HCT116 (cell line): ENCODE measurements around the gene CEP112. TPM values are rescaled to one million over a fixed set of nuclear protein-coding genes. Genes with fewer than 3 reads are reported as not detected.

Source experiments
- ATAC-seq: fragments of 200-7000 bp; cut with Tn5 transposase; 2 replicates; pipeline ENCODE4 v1.9.1; 2020; ENCODE audit warnings: mild to moderate bottlenecking, moderate library complexity
- BruUV-seq: library from RNA; stranded (reverse); fragments of 400-500 nt; replicated peaks from 2 replicates; lab custom pipeline; 2021; lab: Mats Ljungman, UMichigan
- CTCF ChIA-PET: fragments of 300-600 bp; sonication (Branson Sonifier 250); formaldehyde crosslinking; loops from one replicate; lab custom pipeline; 2021; ENCODE audit warnings: antibody characterized with exemption; lab: Charles Lee
- POLR2A ChIA-PET: fragments of 300-600, 350-600 bp; sonication (Branson Sonifier 250); formaldehyde crosslinking; loops from one replicate; lab custom pipeline; 2021; ENCODE audit warnings: antibody characterized with exemption; lab: Charles Lee
- RAD21 ChIA-PET, 2 experiments: fragments of 300-600 bp; sonication (Branson Sonifier 250); formaldehyde crosslinking; loops; one replicate each; lab custom pipeline; 2023; ENCODE audit warnings: low total read pairs in 2 of 2; ENCODE audit not compliant: uncharacterized antibody in 2 of 2, unreplicated experiment in 2 of 2, low non-redundant PET in 1 of 2; lab: Charles Lee
- DNase-seq: peaks from one replicate; pipeline ENCODE4 v3.0.0-alpha.2; 2010; ENCODE audit warnings: low read depth, low spot score
- H2AFZ ChIP-seq: fragments of 200-600 bp; shearing (Covaris generic), sonication (generic); 2 replicates; pipeline ENCODE4 v1.6.1; 2017; ENCODE audit warnings: low read depth, mixed run types, mixed read lengths, antibody characterized with exemption, low read length; ENCODE audit not compliant: poor library complexity, severe bottlenecking
- H3K27ac ChIP-seq: 2 replicates; pipeline ENCODE4 v1.5.1; 2012; ENCODE audit warnings: low read depth, low read length
- H3K27me3 ChIP-seq: fragments of 200-600 bp; sonication (generic); 2 replicates; pipeline ENCODE4 v1.6.1; 2016; ENCODE audit warnings: mixed run types, low read length, mixed read lengths; ENCODE audit not compliant: insufficient read depth
- H3K36me3 ChIP-seq, 2 experiments: fragments of 200-500 bp in 1 of 2; fragments of 200-600 bp in 1 of 2; sonication (Bioruptor generic) in 1 of 2; sonication (generic) in 1 of 2; 2 replicates each; pipeline versions ENCODE4 v1.5.1 to v1.6.1; 2014 to 2016; ENCODE audit warnings: low read length in 2 of 2, inconsistent platforms in 1 of 2, mixed read lengths in 1 of 2, mixed run types in 1 of 2; ENCODE audit not compliant: insufficient read depth in 2 of 2, control insufficient read depth in 1 of 2
- H3K4me1 ChIP-seq, 2 experiments: fragments of 200-600 bp in 1 of 2; sonication (generic) in 1 of 2; 2 replicates each; pipeline versions ENCODE4 v1.5.1 to v1.6.1; 2012 to 2017; ENCODE audit warnings: low read length in 2 of 2, inconsistent platforms in 1 of 2, mild to moderate bottlenecking in 1 of 2, mixed read lengths in 1 of 2, mixed run types in 1 of 2, moderate library complexity in 1 of 2; ENCODE audit not compliant: insufficient read depth in 2 of 2, control insufficient read depth in 1 of 2
- H3K4me2 ChIP-seq: fragments of 200-600 bp; sonication (generic); 2 replicates; pipeline ENCODE4 v1.6.1; 2017; ENCODE audit warnings: mixed run types, low read length, mixed read lengths
- H3K4me3 ChIP-seq, 2 experiments: fragments of 200-600 bp in 1 of 2; sonication (generic) in 1 of 2; replicated peaks in 1 of 2; 2 replicates each; pipeline ENCODE4 v1.5.1; 2011 to 2016; ENCODE audit warnings: low read length in 2 of 2, control low read depth in 1 of 2, low read depth in 1 of 2, mild to moderate bottlenecking in 1 of 2, mixed read lengths in 1 of 2, mixed run types in 1 of 2
- H3K79me2 ChIP-seq: fragments of 200-600 bp; sonication (generic); 2 replicates; pipeline ENCODE4 v1.6.1; 2017; ENCODE audit warnings: mild to moderate bottlenecking, mixed run types, low read length, moderate library complexity, mixed read lengths; ENCODE audit not compliant: insufficient read depth
- H3K9ac ChIP-seq: fragments of 200-600 bp; sonication (generic); 2 replicates; pipeline ENCODE4 v1.6.1; 2016; ENCODE audit warnings: low read length, mixed read lengths
- H3K9me2 ChIP-seq: fragments of 200-600 bp; sonication (generic), shearing (Covaris generic); 2 replicates; pipeline ENCODE4 v1.6.1; 2017; ENCODE audit warnings: mixed run types, mild to moderate bottlenecking, moderate library complexity; ENCODE audit not compliant: insufficient read depth
- H3K9me3 ChIP-seq, 2 experiments: fragments of 200-500 bp in 1 of 2; fragments of 200-600 bp in 1 of 2; sonication (Bioruptor generic) in 1 of 2; sonication (generic) in 1 of 2; 2 replicates each; pipeline ENCODE4 v1.6.1; 2014 to 2017; ENCODE audit warnings: low read length in 2 of 2, mixed read lengths in 2 of 2, inconsistent platforms in 1 of 2, low read depth in 1 of 2, mild to moderate bottlenecking in 1 of 2, mixed run types in 1 of 2, moderate library complexity in 1 of 2; ENCODE audit not compliant: control insufficient read depth in 1 of 2, insufficient read depth in 1 of 2
- H4K20me1 ChIP-seq: fragments of 200-600 bp; sonication (generic), shearing (Covaris generic); 2 replicates; pipeline ENCODE4 v1.6.1; 2017; ENCODE audit warnings: mixed run types, mild to moderate bottlenecking, moderate library complexity; ENCODE audit not compliant: insufficient read depth
- EGR1 ChIP-seq: IDR thresholded peaks from 2 replicates; pipeline ENCODE4 v1.6.1; 2012; ENCODE audit warnings: low read depth
- EZH2 ChIP-seq: fragments of 200-600 bp; sonication (generic); IDR thresholded peaks from 2 replicates; pipeline ENCODE4 v1.6.1; 2017; ENCODE audit warnings: antibody characterized with exemption, mixed run types
- EZH2phosphoT487 ChIP-seq: fragments of 200-600 bp; IDR thresholded peaks from 2 replicates; pipeline ENCODE4 v1.6.1; 2018; ENCODE audit warnings: antibody characterized with exemption, borderline replicate concordance
- RAD21 ChIP-seq: IDR thresholded peaks from 2 replicates; pipeline ENCODE4 v1.6.1; 2012; ENCODE audit warnings: low read depth, mild to moderate bottlenecking
- ZNF274 ChIP-seq: fragments of 200-500 bp; sonication (Bioruptor generic); IDR thresholded peaks from 2 replicates; pipeline ENCODE4 v1.6.1; 2014; ENCODE audit warnings: mild to moderate bottlenecking, low read depth, low read length, inconsistent platforms
- intact Hi-C: fragments of 100-400 bp; cut with micrococcal nuclease; formaldehyde crosslinking; loops from 2 replicates; pipeline ENCODE4 v1.10.0; 2022
- total RNA-seq: library from RNA; stranded (reverse); gene quantifications from one replicate; pipeline ENCODE4 v1.2.1, GENCODE V29; 2021; ENCODE audit not compliant: unreplicated experiment

The CEP112 gene
- total RNA-seq, 1 experiment from 2014 or later, result 10.9 TPM

DNA sequence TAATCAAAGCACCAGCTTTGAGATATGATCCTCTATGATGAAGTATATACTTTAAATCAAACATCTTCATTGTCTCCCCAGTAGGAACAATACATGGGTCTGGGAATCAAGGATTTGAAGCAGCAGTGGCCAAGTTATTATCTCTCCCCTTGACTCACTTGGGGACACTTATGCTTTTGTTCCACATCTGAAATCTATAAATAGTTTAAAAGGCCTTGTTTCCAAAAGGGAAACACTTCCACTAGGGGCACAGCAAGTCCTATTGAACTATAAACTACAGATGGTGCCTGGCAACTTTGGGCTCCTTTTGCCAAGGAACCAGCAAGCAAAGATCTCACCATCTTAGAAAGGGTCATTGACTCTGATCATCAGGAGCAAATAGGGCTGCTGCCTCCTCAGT lies 16.0 kb upstream of the CEP112 start:
- TF ChIP-seq RAD21, result no peak
- no peak overlapping the region for H3K4me2 ChIP-seq
- H3K9me3 ChIP-seq, result no peaks in the 10 kb centered on the region
- H3K27ac ChIP-seq, result no peak overlapping the region
- no peaks in the 10 kb centered on the region for H3K9me2 ChIP-seq
- POLR2A ChIA-PET, result no interaction called here
- no peaks in the 10 kb centered on the region for H3K79me2 ChIP-seq
- intact Hi-C loops, result no loop called here
- RAD21 ChIA-PET, result no interaction called here
- no peaks in the 10 kb centered on the region for H3K4me1 ChIP-seq
- H3K4me3 ChIP-seq, result no peak overlapping the region
- H3K27me3 ChIP-seq, result no peaks in the 10 kb centered on the region
- H3K36me3 ChIP-seq, result no peaks in the 10 kb centered on the region
- no TSS peak for BruUV-seq
- no peak for DNase-seq
- no peak for ATAC-seq
- H4K20me1 ChIP-seq, result no peaks in the 10 kb centered on the region
- CTCF ChIA-PET, result no interaction called here
- no peak overlapping the region for H2AFZ ChIP-seq
- no peak overlapping the region for H3K9ac ChIP-seq

DNA sequence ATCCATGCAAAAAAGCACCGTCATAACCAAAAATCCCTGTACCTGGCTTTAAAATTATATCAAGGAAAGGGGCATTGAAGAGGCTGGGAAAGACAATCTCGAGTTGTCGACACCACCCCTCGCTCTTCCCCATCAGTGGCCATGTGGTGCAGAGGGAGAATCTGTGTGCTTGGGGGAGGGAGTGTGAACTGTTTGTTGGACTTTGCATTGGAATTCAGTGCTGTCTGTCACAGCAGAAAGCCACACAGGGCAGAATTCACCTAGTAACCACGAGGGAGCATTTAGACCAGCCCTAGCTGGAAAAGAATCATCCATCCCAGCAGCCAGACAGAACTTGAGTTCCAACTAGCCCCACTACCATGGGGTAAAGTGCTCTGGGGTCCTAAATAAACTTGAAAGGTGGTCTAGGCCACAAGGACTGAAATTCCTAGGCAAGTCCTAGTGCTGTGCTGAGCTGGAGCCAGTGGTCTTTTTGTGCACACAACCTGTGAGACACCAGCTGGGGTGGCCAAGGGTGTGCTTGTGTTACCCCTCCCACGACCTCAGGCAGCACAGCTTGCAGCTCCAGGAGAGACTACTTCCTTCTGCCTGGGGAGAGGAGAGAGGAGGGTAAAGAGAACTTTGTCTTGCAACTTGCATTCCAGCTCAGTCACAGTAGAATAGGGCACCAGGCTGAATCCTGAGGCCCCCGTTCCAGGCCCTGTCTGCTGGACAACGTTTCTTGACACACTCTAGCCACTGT lies 11.5 kb upstream of the CEP112 start:
- Histone ChIP-seq H4K20me1 (no peaks in the 10 kb centered on the region), H3K79me2 (no peaks in the 10 kb centered on the region), H3K9me2 (no peaks in the 10 kb centered on the region), H3K36me3 (no peaks in the 10 kb centered on the region), H3K27me3 (no peaks in the 10 kb centered on the region), H2AFZ (no peak overlapping the region), H3K9ac (no peak overlapping the region), H3K27ac (no peak overlapping the region), H3K4me1 (peaks cover 0 to 7% of the 10 kb centered on the region in 2 experiments; a peak in 1 of 4 replicates), H3K4me3 (no peak overlapping the region), H3K4me2 (no peak overlapping the region), H3K9me3 (no peaks in the 10 kb centered on the region)
- CTCF ChIA-PET, result interaction anchor here (2.9 to 5.9 kb wide), 2 partner anchors 52 to 470 kb away, joined by 10 to 47 read pairs; no protein-coding TSS in a partner anchor
- RAD21 ChIA-PET, result no interaction called here
- TF ChIP-seq EZH2 (no peak), ZNF274 (no peak), EGR1 (no peak), EZH2phosphoT487 (no peak)
- POLR2A ChIA-PET, result no interaction called here
- BruUV-seq, result no TSS peak
- ATAC-seq (no peak), DNase-seq (no peak)
- intact Hi-C loops, result no loop called here
